GM18868 (cell line): ENCODE data around the gene KPNA2.

Experiments used
- ATAC-seq: cut with Tn5 transposase; IDR thresholded peaks from one replicate; pipeline ENCODE4 v1.9.1; 2021; ENCODE audit warnings: mild to moderate bottlenecking, moderate library complexity; ENCODE audit not compliant: unreplicated experiment

The KPNA2 gene

GRCh38 chr17:68095205-68095811 lies 59.8 kb downstream of the KPNA2 start:
- no peak for ATAC-seq

DNA sequence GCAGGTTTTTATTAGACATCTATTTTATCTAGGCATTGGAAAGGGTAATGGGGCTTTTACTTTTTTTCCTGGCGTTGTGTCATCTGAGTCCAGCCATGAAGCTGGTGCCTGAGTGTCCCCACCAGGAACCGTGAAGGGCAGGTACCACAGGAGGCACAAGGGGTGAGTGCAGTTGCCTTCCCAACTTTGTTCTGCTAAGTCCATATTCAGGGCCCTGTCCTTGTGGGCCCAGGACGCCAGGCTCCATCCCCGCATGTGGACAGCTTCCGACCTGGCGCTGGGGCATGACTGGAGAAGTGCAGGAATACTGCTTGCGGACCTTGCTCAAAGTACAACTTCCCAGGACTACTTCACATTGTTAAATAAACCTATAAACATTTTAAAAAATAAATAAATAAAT lies 60.6 kb downstream of the KPNA2 start:
- ATAC-seq, result no peak
